Glutamatergic neuron (in vitro differentiated cells): ENCODE data around the gene AMPH. TPM values are rescaled to one million over a fixed set of nuclear protein-coding genes. Genes with fewer than 3 reads are reported as not detected.

Experiments
- DNase-seq: peaks from one replicate; pipeline ENCODE4 v3.0.0; 2022
- H3K27ac Mint-ChIP-seq: one replicate; pipeline ENCODE4 v1.8.0; 2020; ENCODE audit warnings: mild to moderate bottlenecking, mixed read lengths, inconsistent platforms; ENCODE audit not compliant: unreplicated experiment
- H3K27me3 Mint-ChIP-seq: one replicate; pipeline ENCODE4 v1.8.0; 2020; ENCODE audit warnings: mild to moderate bottlenecking, moderate library complexity, mixed read lengths, inconsistent platforms; ENCODE audit not compliant: unreplicated experiment
- H3K36me3 Mint-ChIP-seq: one replicate; pipeline ENCODE4 v1.8.0; 2020; ENCODE audit warnings: mild to moderate bottlenecking, mixed read lengths, inconsistent platforms; ENCODE audit not compliant: unreplicated experiment
- H3K4me1 Mint-ChIP-seq: one replicate; pipeline ENCODE4 v1.8.0; 2020; ENCODE audit warnings: mild to moderate bottlenecking, low read depth, mixed read lengths, inconsistent platforms; ENCODE audit not compliant: unreplicated experiment
- H3K4me3 Mint-ChIP-seq: one replicate; pipeline ENCODE4 v1.8.0; 2020; ENCODE audit warnings: mild to moderate bottlenecking, mixed read lengths, inconsistent platforms; ENCODE audit not compliant: unreplicated experiment
- H3K9me3 Mint-ChIP-seq: one replicate; pipeline ENCODE4 v1.8.0; 2020; ENCODE audit warnings: mild to moderate bottlenecking, moderate library complexity, mixed read lengths, inconsistent platforms; ENCODE audit not compliant: unreplicated experiment
- total RNA-seq: library from RNA; stranded (reverse); fragmentation: NEBNext Ultra II Directional; extraction: Animal tissue kit (Norgen Biotek cat#: 25700); gene quantifications from one replicate; pipeline ENCODE4 v1.2.1, GENCODE V29; 2021; ENCODE audit not compliant: unreplicated experiment
- TF ChIP-seq, protein P1 (sequence below): fragments of 200-600 bp; sonication (generic); IDR thresholded peaks from one replicate; pipeline ENCODE4 v1.5.0; 2021; ENCODE audit not compliant: partially characterized antibody, unreplicated experiment

AMPH gene
- total RNA-seq, 1 donor from 2014 or later: 9.4 TPM

DNA sequence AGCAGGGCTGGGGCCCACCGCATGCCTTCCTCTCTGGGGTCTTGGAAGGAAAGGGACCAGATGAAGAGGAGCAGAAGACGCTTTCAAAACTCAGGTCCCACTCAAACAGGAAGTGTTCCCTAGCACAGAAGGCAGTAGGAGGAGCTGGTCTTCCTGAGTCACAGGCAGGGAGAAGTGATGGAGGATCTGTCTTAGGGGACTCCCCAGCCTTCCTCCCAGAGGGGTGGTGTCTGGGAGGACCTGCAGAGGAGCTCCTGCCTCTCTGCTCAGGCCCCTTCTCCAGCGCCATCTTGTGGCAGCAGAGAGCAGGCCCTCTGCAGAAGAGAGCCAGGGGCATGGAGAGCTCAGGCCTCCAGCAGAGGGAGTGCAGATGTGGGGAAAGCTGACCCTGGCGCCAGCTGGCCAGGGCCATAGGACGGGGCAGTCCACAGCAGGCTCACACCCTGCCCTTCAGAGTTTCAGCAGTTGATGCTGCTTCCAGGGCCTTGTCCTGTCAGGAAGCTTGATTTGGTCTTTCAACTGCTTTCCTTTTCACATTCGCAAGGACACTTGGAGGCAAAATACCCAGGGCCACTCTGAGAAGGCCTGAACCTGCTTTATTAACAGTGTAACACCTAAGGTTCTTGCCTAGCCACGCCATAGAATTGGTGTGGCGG lies 295.6 kb downstream of the AMPH start:
- Mint-ChIP-seq H3K4me3 (no peak overlapping the region), H3K27ac (peak overlapping the region; percentile 41), H3K27me3 (no peaks in the 10 kb centered on the region), H3K4me1 (peaks cover 22% of the 10 kb centered on the region), H3K36me3 (no peaks in the 10 kb centered on the region), H3K9me3 (no peaks in the 10 kb centered on the region)
- DNase-seq: peak; percentile 94
- TF ChIP-seq, protein P1, sequence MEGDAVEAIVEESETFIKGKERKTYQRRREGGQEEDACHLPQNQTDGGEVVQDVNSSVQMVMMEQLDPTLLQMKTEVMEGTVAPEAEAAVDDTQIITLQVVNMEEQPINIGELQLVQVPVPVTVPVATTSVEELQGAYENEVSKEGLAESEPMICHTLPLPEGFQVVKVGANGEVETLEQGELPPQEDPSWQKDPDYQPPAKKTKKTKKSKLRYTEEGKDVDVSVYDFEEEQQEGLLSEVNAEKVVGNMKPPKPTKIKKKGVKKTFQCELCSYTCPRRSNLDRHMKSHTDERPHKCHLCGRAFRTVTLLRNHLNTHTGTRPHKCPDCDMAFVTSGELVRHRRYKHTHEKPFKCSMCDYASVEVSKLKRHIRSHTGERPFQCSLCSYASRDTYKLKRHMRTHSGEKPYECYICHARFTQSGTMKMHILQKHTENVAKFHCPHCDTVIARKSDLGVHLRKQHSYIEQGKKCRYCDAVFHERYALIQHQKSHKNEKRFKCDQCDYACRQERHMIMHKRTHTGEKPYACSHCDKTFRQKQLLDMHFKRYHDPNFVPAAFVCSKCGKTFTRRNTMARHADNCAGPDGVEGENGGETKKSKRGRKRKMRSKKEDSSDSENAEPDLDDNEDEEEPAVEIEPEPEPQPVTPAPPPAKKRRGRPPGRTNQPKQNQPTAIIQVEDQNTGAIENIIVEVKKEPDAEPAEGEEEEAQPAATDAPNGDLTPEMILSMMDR: peak; percentile 87

DNA sequence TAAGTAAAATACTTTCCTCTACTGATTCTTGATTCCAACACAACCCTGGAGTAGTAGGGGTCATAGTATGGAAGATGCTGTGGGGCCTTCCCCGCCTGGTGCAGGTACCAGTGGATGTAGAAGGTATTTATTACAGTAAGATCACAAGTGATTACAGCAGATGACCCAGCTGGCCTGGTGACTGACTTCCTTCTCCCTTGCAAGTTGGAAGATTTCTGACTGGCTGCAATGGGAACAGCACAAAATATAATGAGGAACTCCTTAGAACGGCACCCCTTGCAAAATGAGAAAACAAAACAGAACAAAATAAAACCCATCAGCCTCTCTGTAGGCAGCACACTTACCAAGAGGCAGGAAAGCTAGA lies 296.1 kb downstream of the AMPH start:
- no peak overlapping the region for H3K4me3 Mint-ChIP-seq
- H3K27me3 Mint-ChIP-seq: no peaks in the 10 kb centered on the region
- no peaks in the 10 kb centered on the region for H3K36me3 Mint-ChIP-seq
- no peaks in the 10 kb centered on the region for H3K9me3 Mint-ChIP-seq
- TF ChIP-seq, protein P1: no peak
- peaks cover 19% of the 10 kb centered on the region for H3K4me1 Mint-ChIP-seq
- DNase-seq: no peak
- peak overlapping the region; percentile 41 for H3K27ac Mint-ChIP-seq

DNA sequence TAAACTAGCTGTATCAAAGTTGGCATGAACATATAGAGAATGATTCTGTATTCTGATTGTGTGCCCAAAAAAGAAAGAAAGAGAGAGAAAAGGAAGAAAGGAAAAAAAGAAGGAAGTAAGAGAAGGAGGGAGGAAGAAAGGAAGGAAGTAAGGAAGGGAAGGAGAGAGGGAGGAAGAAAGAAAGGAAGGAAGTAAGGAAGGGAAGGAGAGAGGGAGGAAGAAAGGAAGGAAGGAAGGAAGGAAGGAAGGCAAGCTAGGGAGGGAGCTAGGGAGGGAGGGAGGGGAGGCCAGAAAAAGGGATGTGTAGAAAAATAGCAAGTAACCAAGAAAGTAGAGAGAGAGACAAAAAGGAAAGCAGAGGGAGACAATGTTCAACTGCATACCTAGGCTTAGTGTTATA lies 297.0 kb downstream of the AMPH start:
- no peak overlapping the region for H3K27ac Mint-ChIP-seq
- no peak for DNase-seq
- no peaks in the 10 kb centered on the region for H3K36me3 Mint-ChIP-seq
- TF ChIP-seq, protein P1: no peak
- H3K4me3 Mint-ChIP-seq: no peak overlapping the region
- H3K9me3 Mint-ChIP-seq: no peaks in the 10 kb centered on the region
- peaks cover 19% of the 10 kb centered on the region for H3K4me1 Mint-ChIP-seq
- no peaks in the 10 kb centered on the region for H3K27me3 Mint-ChIP-seq
